Measurements from ENCODE around the gene GUCY1A2.
"Not testable (repeated sequence)": the region's sequence is repeated elsewhere in the genome, so short reads cannot be mapped to it uniquely, and the experiment has no call there.

GRCh38 chr11:106883693-106884092 is 134.6 kb downstream of the GUCY1A2 start:
- not testable (repeated sequence) for TF ChIP-seq POLR2A (IDR thresholded peaks at IDR 0.05; ENCODE audit: low read depth, low read length); TAF1 (IDR thresholded peaks at IDR 0.05; ENCODE audit: borderline replicate concordance, low read depth, low read length)
